Kidney epithelial cell (primary cell): Measurements from ENCODE around the gene NXPE4. TPM values are rescaled to one million over a fixed set of nuclear protein-coding genes. Genes with fewer than 3 reads are reported as not detected.
"Not testable (repeated sequence)": the region's sequence is repeated elsewhere in the genome, so short reads cannot be mapped to it uniquely, and the experiment has no call there.

Experiments
- DNase-seq: peaks from one replicate; pipeline ENCODE4 v3.0.0-alpha.2; 2010; ENCODE audit warnings: low read depth
- H3K27me3 ChIP-seq: 2 replicates; pipeline ENCODE4 v1.6.0; 2011; ENCODE audit warnings: low read length; ENCODE audit not compliant: control insufficient read depth, insufficient read depth
- H3K36me3 ChIP-seq: 2 replicates; pipeline ENCODE4 v1.5.1; 2011; ENCODE audit warnings: low read length; ENCODE audit not compliant: control insufficient read depth, insufficient read depth
- H3K4me3 ChIP-seq: 2 replicates; pipeline ENCODE4 v1.5.1; 2011; ENCODE audit warnings: low read depth, mild to moderate bottlenecking, control low read depth, low read length
- total RNA-seq: library from RNA; depleted of rRNA; stranded (reverse); fragments of >200 nt; gene quantifications from 2 replicates; pipeline ENCODE4 v1.2.3, GENCODE V29; 2015
- TF ChIP-seq, protein P1 (sequence below): IDR thresholded peaks from 2 replicates; pipeline ENCODE4 v1.5.1; 2011; ENCODE audit warnings: mild to moderate bottlenecking, moderate library complexity, low read length, control low read depth, inconsistent platforms; ENCODE audit not compliant: insufficient read depth, poor library complexity, severe bottlenecking

The NXPE4 gene
- total RNA-seq, 1 donor from 2014 or later: not detected

DNA sequence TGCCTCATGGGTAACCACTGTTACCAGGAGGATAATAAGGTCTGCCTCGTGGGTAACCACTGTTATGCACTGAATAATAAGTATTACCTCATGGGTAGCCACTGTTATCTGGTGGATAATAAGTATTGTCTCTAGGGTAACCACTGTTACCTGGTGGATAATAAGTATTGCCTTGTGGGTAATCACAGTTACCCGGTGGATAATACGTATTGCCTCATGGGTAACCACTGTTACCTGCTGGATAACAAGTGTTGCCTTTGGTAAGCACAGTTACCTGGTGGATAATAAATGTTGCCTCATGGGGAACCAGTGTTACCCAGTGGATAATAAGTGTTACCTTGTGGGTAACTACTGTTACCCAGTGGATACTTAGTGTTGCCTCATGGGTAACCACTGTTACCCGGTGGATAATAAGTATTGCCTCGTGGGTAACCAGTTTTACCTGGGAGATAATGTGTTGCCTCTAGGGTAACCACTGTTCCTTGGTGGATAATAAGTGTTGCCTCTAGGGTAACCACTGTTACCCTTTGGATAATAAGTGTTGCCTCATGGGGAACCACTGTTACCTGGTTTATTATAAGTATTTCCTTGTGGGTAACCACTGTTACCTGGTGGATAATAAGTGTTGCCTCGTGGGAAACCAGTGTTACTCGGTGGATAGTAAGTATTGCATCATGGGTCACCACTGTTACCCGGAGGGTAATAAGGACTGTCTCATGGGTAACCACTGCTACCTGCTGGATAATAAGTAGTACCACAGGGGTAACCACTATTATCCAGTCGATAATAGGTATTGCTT lies 10.6 kb upstream of the NXPE4 start:
- DNase-seq: no peak
- Histone ChIP-seq H3K4me3 (no peak overlapping the region), H3K27me3 (no peaks in the 10 kb centered on the region), H3K36me3 (no peaks in the 10 kb centered on the region)
- TF ChIP-seq, protein P1, sequence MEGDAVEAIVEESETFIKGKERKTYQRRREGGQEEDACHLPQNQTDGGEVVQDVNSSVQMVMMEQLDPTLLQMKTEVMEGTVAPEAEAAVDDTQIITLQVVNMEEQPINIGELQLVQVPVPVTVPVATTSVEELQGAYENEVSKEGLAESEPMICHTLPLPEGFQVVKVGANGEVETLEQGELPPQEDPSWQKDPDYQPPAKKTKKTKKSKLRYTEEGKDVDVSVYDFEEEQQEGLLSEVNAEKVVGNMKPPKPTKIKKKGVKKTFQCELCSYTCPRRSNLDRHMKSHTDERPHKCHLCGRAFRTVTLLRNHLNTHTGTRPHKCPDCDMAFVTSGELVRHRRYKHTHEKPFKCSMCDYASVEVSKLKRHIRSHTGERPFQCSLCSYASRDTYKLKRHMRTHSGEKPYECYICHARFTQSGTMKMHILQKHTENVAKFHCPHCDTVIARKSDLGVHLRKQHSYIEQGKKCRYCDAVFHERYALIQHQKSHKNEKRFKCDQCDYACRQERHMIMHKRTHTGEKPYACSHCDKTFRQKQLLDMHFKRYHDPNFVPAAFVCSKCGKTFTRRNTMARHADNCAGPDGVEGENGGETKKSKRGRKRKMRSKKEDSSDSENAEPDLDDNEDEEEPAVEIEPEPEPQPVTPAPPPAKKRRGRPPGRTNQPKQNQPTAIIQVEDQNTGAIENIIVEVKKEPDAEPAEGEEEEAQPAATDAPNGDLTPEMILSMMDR: no peak

DNA sequence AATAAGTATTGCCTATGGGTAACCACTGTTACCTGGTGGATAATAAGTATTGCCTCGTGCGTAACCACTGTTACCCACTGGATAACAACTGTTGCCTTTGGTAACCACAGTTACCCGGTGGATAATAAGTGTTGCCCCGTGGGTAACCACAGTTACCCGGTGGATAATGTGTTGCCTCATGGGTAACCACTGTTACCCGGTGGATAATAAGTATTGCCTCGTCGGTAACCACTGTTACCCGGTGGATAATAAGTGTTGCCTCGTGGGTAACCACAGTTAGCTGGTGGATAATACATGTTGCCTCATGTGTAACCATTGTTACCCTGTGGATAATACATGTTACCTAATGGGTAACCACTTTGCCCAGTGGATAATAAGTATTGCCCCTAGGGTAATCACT lies 9.8 kb upstream of the NXPE4 start:
- no peaks in the 10 kb centered on the region for H3K27me3 ChIP-seq
- TF ChIP-seq, protein P1: no peak
- H3K4me3 ChIP-seq: no peak overlapping the region

DNA sequence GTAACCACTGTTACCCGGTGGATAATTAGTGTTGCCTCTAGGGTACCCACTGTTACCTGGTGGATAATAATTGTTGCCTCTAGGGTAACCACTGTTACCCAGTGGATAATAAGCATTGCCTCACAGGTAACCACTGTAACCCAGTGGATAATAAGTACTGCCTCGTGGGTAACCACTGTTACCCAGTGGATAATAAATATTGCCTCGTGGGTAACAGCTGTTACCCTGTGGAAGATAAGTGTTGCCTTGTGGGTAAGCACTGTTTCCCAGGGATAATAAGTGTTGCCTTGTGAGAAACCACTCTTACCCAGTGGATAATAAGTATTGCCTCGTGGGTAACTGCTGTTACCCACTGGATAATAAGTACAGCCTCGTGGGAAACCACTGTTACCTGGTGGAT lies 9.3 kb upstream of the NXPE4 start:
- TF ChIP-seq, protein P1: no peak
- Histone ChIP-seq H3K36me3 (no peaks in the 10 kb centered on the region), H3K4me3 (no peak overlapping the region), H3K27me3 (no peaks in the 10 kb centered on the region)
- no peak for DNase-seq

More for the DNA sequence above, 9.8 kb upstream of the NXPE4 start:
- DNase-seq: no peak
- H3K36me3 ChIP-seq: no peaks in the 10 kb centered on the region

DNA sequence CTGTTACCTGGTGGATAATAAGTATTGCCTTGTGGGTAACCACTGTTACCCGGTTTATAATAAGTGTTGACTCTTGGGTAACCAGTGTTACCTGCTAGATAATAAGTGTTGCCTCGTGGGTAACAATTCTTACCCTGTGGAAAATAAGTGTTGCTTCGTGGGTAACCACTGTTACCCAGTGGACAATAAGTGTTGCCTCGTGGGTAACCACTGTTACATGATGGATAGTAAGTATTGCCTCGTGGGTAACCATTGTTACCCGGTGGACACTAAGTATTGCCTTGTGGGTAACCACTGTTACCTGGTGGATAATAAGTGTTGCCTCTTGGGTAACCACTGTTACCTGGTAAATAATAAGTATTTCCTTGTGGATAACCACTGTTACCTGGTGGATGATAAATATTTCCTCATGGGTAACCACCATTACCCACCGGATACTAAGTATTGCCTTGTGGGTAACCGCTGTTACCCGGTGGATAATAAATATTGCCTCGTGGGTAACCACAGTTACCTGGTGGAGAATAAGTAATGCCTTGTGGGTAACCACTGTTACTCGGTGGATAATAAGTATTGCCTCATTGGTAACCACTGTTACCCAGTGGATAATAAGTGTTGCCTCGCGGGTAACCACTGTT lies 8.7 kb upstream of the NXPE4 start:
- no peak overlapping the region for H3K4me3 ChIP-seq
- TF ChIP-seq, protein P1: no peak
- no peaks in the 10 kb centered on the region for H3K27me3 ChIP-seq
- H3K36me3 ChIP-seq: no peaks in the 10 kb centered on the region
- no peak for DNase-seq

DNA sequence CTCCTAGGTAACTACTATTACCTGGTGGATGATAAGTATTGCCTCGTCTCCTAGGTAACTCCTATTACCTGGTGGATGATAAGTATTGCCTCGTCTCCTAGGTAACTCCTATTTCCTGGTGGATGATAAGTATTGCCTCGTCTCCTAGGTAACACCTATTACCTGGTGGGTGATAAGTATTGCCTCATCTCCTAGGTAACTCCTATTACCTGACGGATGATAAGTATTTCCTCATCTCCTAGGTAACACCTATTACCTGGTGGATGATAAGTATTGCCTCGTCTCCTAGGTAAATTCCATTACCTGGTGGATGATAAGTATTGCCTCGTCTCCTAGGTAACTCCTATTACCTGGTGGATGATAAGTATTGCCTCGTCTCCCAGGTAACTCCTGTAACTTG lies 7.6 kb upstream of the NXPE4 start:
- not testable (repeated sequence) for H3K36me3 ChIP-seq, DNase-seq, H3K27me3 ChIP-seq

DNA sequence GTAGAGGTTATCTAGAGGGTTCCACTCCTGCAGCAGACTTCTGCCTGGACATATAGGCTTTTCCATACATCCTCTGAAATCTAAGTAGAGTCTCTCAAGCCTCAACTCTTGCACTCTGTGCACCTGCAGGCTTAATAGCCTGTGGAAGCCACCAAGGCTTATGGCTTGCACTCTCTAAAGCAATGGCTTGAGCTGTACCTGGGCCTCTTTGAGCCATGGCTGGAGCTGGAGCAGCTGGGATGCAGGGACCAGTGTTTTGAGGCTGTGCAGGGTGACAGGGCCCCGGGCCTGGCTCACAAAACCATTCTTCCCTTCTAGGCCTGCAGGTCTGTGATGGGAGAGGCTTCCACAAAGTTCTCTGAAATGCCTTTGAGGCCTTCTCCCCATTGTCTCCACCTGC lies 2.9 kb upstream of the NXPE4 start:
- Histone ChIP-seq H3K36me3 (no peaks in the 10 kb centered on the region), H3K4me3 (no peak overlapping the region), H3K27me3 (no peaks in the 10 kb centered on the region)
- DNase-seq: no peak
- TF ChIP-seq, protein P1: no peak

More for the DNA sequence above, 7.6 kb upstream of the NXPE4 start:
- not testable (repeated sequence) for H3K4me3 ChIP-seq
